UCSD-AML1 (cell line): ENCODE measurements around the gene BMI1.

Experiments used
- DNase-seq: peaks from one replicate; lab custom pipeline; 2025; ENCODE audit not compliant: unreplicated experiment; lab: John Stamatoyannopoulos, UW

Gene BMI1

DNA sequence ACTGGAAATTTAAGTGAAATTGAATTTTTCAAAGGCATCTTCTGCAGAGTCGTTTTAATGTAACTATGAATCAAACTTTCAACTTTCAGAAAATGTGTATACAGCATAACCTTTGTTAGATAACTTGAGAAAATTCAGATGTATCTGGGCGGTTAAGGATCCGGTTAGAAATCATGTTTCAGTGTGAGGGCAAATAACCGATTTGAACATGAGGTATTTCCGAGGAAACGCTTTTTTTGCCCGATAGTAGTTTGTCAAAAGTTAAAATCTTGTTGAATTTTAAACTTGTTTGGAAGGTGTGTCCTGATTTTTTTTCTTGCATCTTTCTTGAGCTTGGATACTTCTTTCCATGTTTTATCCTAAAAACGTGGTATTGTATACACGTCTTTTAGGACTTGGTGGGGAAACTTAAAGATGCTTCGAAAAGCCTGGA, 1.3 kb upstream of the BMI1 start:
- DNase-seq, result no peak

- peak; percentile 15 for DNase-seq
Measured at GRCh38 chr10:22319980-22320558, 830 bp upstream of the BMI1 start.

DNA sequence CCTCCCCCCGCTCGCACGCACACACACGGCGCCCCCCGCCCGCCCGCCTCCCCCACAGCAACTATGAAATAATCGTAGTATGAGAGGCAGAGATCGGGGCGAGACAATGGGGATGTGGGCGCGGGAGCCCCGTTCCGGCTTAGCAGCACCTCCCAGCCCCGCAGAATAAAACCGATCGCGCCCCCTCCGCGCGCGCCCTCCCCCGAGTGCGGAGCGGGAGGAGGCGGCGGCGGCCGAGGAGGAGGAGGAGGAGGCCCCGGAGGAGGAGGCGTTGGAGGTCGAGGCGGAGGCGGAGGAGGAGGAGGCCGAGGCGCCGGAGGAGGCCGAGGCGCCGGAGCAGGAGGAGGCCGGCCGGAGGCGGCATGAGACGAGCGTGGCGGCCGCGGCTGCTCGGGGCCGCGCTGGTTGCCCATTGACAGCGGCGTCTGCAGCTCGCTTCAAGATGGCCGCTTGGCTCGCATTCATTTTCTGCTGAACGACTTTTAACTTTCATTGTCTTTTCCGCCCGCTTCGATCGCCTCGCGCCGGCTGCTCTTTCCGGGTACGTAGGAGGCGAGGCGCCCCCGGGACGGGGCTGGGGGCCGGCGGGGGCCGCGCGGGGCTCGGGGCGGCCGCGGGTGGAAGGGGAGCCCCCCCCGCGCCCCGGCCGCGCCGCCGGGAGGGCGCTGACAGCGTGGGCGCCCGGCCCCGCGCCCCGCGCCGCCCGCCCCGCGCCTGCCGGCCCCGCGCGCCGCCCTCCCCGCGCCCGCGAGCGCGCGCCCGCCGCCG, 441 bp downstream of the BMI1 start:
- peak; percentile 80 for DNase-seq

- peak; percentile 20 for DNase-seq
Measured at GRCh38 chr10:22321924-22322640, 1.2 kb downstream of the BMI1 start.

GRCh38 chr10:22322641-22323160, 1.8 kb downstream of the BMI1 start:
- DNase-seq, result no peak

DNA sequence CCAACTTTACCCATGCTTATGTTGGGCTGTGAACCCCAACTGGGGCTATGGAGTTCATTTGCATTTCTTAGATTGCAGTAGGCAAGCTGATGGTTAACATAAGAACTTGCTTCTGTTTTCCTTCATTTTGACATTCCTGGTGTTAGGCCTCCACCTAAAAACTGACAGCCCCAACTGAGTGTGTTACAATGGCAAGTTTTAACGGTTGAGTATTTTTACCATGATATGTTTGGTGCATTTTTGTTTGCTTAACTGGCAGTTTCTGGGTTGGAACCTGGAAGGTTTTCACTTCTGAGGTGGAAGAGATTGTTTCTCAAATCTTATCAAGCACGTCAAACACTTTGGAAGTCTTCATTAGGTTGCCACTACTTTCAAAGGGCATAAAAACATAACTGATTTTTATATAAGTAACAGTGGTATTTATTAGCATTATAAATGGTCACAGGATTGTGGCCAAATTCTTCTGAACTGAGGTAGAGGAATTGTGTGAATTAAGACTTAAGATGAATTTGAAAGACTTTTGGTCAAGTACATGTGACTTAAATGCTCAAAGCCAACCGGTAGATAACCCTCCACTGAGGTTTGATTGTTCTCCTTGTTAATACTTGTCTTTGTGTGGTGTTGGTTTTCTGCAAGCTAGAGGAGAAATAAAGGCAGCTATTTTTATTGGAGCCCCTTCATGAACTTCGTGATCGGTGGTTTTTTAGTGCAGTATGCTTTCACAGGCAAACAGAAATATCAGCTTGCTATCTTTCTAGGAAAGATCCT, 2.8 kb downstream of the BMI1 start:
- no peak for DNase-seq

GRCh38 chr10:22324413-22324812, 3.5 kb downstream of the BMI1 start:
- DNase-seq, result no peak

- no peak for DNase-seq
Measured at GRCh38 chr10:22324893-22325271, 4.0 kb downstream of the BMI1 start.

GRCh38 chr10:22325272-22326144, 4.6 kb downstream of the BMI1 start:
- peak; percentile 73 for DNase-seq

GRCh38 chr10:22326145-22326702, 5.3 kb downstream of the BMI1 start:
- no peak for DNase-seq

GRCh38 chr10:22329150-22329549, 8.3 kb downstream of the BMI1 start:
- no peak for DNase-seq

DNA sequence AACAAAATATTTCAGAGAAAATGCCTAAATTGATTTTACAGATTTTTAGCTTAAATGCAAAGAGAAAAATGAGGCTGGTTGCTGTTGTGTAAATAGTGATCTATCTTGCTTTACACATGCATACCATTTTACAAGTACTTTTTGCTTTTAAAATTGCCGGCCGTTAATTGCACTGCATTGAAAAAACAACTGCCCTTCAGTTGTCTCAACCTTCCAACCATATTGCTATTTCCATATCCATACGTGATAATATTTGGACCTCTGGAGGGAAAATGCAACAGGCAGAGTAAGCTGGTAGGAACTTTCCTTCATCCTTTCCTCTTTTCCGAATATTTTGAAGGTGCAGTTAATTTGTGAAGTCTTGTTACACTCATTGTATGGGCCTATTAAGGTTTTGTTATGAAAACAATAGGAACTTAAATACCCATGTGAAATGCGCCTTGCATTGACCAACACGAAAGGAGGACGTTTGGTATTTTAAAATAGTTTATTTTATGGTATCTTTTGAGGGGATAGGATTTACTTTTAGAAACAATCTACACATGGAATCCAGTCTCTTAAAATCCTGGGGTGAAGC, 11.3 kb downstream of the BMI1 start:
- DNase-seq, result no peak

DNA sequence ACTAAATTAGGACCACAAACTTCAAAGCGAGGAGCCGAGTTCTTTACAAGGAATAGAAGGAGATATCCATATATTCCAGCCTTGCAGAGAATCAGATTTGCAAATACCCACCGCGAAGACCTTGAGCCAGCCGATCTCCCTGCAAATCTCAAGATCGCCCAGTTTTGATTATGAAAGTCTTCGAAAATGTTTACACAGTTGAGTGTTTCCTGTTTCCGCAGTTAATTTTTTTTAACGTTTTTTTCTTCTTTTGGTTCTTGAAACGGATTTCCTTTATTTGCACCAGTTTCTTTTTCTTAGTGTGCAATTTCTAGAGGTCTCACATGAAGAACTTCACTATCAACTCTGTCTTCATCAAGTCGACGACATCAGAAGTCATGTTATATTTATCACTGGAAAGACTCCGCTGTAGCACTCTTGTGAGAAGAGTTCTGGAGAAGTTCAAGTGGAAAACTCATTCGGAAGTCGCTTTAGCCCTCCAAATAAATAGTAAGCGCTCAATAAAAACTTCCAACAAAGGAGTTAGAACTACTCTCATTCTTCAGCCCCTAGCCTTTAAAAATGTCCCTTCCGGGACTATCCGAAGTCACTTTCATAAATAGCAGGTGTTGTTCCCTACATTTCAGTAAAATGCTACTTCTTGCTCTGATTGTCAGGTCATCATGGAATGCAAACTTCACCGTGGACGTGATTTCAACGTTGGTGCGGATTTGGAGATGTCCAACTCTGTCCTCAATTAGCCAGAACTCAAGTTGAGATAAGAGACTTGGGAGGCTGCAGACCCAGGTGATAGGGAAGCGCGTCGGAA, 12.5 kb downstream of the BMI1 start:
- no peak for DNase-seq

GRCh38 chr10:22333975-22334282, 13.0 kb downstream of the BMI1 start:
- no peak for DNase-seq

GRCh38 chr10:22334414-22335172, 13.7 kb downstream of the BMI1 start:
- DNase-seq, result no peak

- no peak for DNase-seq
Measured at GRCh38 chr10:22335173-22335933, 14.5 kb downstream of the BMI1 start.

GRCh38 chr10:22338185-22338900, 17.4 kb downstream of the BMI1 start:
- DNase-seq, result no peak
